Measurements from ENCODE around the gene C19orf38.

Gene C19orf38

DNA sequence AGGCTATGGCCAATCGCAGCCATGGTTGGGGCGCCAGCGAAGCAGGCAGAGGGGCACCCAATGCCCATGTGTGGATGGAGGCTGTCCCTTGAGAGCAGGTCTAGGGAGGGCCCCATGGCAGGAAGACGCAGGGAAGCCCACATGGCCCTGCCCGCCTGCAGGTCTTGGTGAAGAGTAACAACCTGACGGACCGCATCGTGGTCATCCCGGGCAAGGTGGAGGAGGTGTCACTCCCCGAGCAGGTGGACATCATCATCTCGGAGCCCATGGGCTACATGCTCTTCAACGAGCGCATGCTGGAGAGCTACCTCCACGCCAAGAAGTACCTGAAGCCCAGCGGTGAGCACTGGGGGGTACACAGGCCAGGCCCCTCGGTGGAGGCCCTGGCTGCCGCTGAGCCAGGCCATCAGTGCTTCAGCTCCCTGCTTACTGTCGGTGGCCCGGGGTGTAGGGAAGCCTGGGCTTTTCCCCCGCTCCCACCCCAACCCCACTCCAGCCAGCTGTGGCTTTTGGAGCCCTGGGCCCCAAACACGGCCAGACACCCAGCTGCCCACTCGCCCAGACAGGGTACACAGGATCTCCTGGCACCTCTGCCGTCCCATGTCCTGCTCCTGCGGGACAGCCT is 65.6 kb downstream of the C19orf38 start:
- no peak for DNase-seq

GRCh38 chr19:10915130-10916091 is 67.2 kb downstream of the C19orf38 start:
- DNase-seq: no peak

DNA sequence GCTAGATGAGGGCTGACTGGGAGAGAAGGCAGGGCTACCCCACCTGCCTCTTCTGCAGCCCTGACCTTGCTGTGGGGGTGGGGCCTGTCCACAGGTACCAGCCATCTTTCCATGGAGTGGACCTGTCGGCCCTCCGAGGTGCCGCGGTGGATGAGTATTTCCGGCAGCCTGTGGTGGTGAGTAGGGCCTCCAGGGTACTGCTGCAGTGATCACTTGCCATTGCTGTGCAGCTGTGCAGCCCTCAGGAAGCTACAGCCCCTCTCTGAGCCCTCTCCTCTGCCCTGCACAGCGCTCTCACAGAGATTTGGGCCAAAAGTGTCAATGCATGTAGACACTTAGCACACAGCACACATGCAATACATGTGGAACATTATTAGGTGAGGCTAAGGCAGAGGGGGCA is 68.4 kb downstream of the C19orf38 start:
- DNase-seq: no peak

DNA sequence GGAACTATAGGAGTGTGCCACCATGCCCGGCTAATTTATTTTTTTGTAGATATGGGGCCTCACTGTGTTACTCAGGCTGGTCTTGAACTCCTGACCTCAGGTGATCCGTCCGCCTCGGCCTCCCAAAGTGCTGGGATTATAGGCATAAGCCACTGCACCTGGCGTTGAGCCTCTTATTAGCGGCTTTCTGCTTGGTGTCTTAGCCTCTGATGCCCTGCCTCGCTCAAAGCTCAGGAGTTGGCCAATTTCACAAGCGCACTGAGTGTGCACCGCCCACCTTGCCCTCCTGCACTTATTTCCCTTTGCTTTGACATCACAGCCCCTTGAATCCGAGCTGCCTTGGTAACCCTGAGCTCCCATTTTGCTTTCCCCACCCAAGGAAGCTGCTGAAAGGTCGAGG is 70.1 kb downstream of the C19orf38 start:
- DNase-seq: no peak
